HG02678 (cell line): ENCODE results near the gene EPHB2.

Experiments
- ATAC-seq: cut with Tn5 transposase; IDR thresholded peaks from one replicate; pipeline ENCODE4 v1.9.1; 2021; ENCODE audit warnings: mild to moderate bottlenecking, moderate library complexity; ENCODE audit not compliant: unreplicated experiment

The EPHB2 gene

DNA sequence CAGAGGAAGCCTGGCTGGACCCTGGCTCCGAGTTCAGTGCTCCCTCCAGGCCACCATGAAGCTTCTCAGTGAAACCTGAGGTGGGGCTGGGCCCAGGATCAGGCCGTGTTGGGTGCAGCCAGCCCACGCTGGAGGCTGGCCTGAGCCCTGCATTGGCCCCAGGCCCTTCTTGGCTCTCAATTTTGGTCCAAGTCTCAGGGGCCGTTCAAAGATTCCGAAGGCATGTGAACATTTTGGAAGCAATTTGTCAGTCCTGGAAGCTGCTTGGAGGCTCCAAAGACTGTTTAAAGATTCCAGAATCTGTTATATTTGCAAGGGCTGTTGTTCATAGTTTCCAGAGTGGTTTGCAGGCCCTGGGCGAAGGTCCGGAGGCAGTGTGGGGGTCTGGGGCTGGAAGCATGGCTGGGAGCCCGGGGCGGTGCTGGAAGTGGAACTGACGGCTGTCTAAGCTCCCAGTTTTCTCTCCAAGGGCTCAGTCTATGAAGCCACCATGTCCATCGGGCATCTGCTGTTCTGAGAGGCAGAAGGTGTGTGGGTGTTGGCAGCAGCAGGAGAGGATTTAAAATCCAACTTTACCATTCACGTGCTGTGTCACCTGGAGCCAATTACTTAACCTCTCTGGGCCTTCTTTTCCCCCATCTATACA is 104.9 kb downstream of the EPHB2 start:
- no peak for ATAC-seq

DNA sequence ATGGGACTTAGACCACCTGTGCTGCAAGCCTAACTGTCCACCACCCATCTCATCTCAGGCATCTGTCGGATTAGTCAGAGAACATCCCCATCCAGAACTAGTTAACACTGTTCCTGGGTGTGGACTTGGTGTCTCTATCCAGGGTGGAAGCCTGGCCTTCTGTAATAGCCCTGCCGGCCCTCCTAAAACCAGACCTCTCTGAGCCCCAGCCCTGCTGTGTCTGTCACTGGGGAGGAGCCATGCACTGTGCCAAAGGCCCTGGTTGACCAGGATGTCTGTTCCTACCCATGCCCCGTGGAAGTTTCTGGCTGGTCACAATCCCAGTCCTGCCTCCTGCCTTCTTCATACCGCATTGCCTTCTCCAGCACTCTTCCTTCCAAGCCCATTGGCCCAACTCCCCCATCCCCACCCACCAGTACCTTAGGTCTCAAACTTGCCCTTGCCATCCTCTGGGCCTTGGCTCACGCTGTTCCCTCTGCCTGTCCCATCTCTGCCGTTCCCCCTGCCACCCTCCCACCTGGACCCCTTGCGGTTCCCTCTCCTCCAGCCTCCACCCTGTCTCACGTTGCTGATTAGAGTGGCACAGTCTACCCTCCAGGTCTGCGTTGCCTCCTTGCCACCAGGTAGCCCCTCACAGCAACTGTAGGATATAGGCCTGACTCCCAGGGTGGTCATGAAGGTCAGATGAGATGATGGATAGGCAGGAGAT is 105.6 kb downstream of the EPHB2 start:
- ATAC-seq: no peak

DNA sequence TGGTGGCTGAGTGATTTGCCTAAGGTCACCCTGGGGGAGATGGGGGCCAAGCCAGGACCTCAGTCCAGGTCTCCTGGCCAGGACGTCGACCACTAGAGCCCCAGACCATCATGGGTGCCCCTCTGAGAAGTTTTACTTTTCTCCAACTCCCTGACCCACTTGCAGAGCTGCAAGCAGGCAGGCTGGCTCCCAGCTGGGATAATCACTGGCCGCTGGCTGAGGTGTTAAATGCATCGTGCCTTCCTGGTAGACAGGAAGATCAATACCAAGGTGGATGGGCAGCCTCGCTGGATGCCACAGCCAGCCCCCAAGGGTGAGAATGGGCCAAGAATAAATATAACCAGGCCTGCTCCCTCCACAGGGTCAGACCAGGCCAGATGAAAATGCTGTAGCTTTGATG is 106.2 kb downstream of the EPHB2 start:
- ATAC-seq: no peak

GRCh38 chr1:22817462-22817861 is 106.8 kb downstream of the EPHB2 start:
- no peak for ATAC-seq

DNA sequence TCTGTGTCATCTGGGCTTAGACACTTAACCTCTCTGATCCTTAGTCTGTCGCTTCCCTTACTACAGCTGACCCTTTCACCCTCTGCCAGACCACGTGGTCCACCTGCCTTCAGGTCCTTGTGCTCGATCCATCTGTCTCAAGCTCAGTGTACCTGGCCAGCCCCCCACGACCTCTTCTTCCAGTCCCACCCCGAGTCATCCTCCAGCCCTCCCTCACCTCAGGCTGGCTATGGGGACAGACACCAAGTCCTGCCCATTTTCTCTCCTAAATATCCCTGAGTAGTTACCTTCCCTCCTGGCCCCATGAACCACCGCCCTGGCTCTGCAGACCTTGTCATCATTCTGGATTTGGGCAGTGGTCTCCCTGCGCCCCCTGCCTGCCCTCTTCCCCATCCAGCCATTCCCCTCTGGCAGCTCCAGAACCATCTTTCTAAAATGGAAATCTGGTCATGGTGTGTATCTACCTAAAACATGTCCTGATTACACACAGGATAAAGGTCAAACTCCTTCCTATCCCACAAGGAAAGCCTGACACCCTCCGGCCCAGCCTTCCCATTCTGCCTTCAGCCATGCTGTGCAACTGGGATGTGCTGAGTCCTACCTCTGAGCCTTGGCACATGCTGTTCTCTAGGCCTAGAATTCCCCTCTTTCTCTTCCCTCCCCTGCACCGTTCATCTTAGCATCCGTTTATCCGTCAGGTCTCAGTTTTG is 107.6 kb downstream of the EPHB2 start:
- ATAC-seq: no peak

DNA sequence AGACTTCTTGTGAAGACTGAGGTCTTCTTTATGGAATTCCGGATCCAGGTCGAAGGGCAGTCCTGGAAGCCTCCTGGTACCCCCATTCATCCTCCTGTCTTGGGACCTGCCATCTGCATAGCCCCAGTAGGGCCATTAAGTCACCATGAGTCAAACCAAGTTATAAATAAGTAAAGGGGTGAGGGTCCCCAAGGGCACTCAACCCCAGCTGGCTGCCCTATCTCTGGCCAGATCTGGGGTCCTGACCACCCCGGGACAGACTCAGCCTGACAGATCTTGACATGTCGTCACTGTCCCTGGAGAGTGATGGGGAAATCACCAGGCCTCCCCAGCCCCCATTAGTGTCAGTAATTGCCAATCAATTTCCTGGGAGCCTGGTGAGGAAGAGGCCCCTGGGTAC is 108.7 kb downstream of the EPHB2 start:
- ATAC-seq: no peak

DNA sequence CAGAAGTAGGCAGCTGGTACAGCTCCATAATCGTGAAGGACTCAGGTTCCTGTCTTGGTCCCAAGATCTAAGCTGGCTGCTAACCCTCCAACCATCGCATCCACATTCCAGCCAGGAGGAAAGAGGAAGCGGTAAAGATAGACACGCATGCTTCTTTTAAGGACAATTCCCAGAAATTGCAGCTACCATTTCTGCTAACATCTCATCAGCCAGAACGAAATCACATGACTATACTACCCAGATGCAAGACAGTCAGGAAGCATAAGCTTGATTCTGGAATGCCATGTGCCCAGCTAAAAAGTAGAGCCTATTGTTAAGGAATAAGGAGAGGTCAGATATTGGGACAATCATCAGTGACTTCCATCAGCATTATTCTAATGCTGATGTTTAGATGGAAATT is 110.4 kb downstream of the EPHB2 start:
- ATAC-seq: no peak

GRCh38 chr1:22822371-22822770 is 111.7 kb downstream of the EPHB2 start:
- no peak for ATAC-seq

GRCh38 chr1:22824466-22824865 is 113.8 kb downstream of the EPHB2 start:
- no peak for ATAC-seq

DNA sequence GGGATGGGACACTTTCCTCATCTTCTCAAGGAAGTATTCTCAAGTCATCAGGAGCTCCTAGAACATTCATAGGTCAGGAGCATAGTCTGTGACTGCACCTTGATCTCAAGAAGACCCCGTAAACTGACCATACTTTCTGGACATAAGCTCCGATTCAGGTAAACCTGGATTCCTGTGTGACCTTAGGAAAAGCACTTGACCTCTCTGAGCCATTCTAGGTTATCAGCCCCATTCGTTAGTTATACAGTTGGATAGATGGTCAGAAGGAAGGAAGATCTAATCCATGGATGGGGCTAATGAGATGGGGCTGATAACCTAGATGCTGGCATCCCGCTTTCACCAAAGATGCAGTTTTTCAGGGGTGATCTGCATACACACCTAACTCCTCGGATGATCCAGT is 114.3 kb downstream of the EPHB2 start:
- ATAC-seq: no peak

- ATAC-seq: no peak
These were observed 115.0 kb downstream of the EPHB2 start for GRCh38 chr1:22825486-22826189.

DNA sequence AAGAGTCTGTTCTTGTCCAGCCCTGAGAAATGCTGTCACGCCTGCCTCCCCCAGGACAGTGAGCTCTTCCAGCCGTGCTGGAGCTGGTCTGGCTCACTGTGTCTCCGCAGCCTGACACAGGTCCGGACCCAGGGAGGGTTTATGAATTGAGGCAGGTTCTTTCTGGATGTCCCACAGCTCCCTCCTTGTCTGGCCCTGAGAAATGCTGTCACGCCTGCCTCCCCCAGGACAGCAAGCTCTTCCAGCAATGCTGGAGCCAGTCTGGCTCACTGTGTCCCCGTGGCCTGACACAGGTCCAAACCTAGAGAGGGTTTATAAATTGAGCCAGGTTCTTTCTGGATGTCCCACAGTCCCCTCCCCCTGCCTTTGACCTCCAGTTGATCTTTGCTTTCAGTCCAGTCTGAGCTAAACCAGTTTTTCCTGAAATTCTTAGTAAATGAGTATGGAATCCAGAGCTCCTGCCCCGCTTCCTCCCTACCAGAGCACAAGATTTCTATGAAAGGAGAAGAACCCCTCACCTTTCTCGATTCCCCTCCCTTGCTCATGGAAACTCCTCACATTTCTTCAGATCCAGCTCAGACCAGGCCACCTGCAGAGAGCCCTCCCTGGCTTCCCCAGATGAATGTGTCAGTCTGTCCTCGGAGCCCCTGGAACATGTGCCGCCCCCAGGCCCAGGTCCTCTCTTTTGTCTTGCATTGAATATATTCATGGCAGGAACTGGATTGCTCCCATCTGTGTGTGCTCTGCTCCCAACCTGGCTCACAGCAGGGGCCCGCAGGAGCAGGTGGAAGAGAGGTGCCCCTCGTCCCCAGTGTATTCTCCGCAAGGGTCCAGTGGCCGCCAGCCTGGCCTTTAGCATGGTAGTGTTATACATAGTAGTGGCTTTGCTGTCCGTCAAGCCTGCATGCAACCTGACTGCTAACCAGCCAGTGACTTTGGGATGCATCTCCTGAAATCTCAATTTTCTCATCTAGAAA is 116.3 kb downstream of the EPHB2 start:
- no peak for ATAC-seq

- no peak for ATAC-seq
These were observed 117.2 kb downstream of the EPHB2 start for GRCh38 chr1:22827666-22828483.

- ATAC-seq: no peak
These were observed 118.1 kb downstream of the EPHB2 start for GRCh38 chr1:22828484-22829308.

DNA sequence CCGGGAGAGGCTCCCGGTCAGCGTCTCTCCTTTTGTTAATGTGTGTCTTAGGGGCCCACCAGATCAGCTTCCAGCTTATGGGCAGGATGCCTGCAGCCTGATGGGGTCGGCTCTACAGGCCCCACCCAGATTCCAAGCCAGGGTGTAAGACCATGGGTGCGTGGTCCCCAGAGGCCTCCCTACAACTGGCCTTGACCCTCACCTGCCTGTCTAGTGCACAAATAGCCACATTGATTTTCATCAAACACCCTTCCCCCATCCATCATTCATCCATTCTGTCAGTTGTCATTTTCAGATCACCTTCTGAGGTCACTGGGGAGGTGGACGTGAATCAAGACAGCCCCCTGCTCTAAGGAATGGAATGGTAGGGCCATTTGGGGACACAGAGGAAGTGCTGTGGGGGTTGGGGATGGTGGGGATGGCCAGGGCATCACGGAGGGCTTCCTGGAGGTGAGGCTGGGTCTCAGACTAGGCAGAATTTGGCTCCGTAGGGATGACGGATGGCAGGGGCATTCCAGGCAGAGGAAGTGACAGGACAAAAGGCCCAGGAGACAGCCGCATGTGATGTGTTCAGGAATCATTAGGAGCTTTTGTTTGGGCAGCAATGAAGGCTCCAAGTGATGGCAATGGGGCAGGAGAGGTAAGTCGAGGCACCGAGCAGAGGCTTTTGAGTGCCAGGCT is 118.8 kb downstream of the EPHB2 start:
- ATAC-seq: no peak

DNA sequence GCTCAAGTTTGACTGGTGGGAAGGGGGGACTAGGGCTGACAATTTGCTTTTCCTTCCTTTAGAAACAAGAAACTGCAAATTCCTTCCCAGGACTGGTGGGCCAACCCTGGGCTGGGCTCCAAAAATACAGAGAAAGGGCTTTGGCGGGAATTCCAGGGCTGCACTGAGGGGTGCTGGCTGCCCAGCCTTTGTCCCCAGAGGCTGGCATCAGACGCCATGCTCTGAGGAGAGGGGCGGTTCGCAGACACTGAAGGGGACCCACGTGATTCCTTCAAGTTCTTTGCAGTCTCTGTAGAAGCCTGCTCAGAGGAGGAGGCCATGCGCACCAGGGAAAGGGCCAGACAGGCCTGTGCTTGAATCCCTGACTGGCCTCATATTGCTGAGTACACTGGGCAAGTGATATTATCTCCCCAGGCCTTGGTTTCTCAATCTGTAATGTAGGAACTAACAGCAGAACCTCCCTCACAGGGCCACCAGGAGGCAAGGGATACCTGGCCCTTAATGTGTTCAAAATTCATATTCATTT is 119.5 kb downstream of the EPHB2 start:
- no peak for ATAC-seq

GRCh38 chr1:22830757-22831340 is 120.2 kb downstream of the EPHB2 start:
- ATAC-seq: no peak
